HepG2 (cell line): ENCODE data around the gene MPIG6B. TPM values are rescaled to one million over a fixed set of nuclear protein-coding genes. Genes with fewer than 3 reads are reported as not detected.

Experiments used
- ERF ChIP-seq: IDR thresholded peaks from 2 replicates; pipeline ENCODE4 v1.6.1; 2018; ENCODE audit warnings: missing biosample characterization, missing genetic modification reagents
- FOXK2 ChIP-seq: fragments of 450-650 bp; IDR thresholded peaks from 2 replicates; pipeline ENCODE4 v1.6.1; 2016
- GFI1 ChIP-seq: sonication (generic); formaldehyde crosslinking; IDR thresholded peaks from 2 replicates; pipeline ENCODE4 v1.5.0; 2020; ENCODE audit warnings: missing genetic modification reagents, mild to moderate bottlenecking, borderline replicate concordance
- HMG20A ChIP-seq: IDR thresholded peaks from 2 replicates; pipeline ENCODE4 v1.6.1; 2016; ENCODE audit warnings: borderline replicate concordance
- JDP2 ChIP-seq: sonication (generic); formaldehyde crosslinking; IDR thresholded peaks from 2 replicates; pipeline ENCODE4 v1.8.1; 2022; ENCODE audit warnings: missing genetic modification reagents, borderline replicate concordance
- KDM1A ChIP-seq: IDR thresholded peaks from 2 replicates; pipeline ENCODE4 v1.6.1; 2016; ENCODE audit warnings: missing compliant biosample characterization
- KLF12 ChIP-seq: sonication (generic); formaldehyde crosslinking; IDR thresholded peaks from 2 replicates; pipeline ENCODE4 v1.4.0; 2020; ENCODE audit warnings: missing genetic modification reagents, borderline replicate concordance
- MED13 ChIP-seq: sonication (generic); formaldehyde crosslinking; IDR thresholded peaks from 2 replicates; pipeline ENCODE4 v1.5.0; 2020; ENCODE audit warnings: missing genetic modification reagents
- MED8 ChIP-seq: sonication (generic); formaldehyde crosslinking; IDR thresholded peaks from 2 replicates; pipeline ENCODE4 v1.8.1; 2023; ENCODE audit warnings: mild to moderate bottlenecking, missing genetic modification reagents; ENCODE audit not compliant: insufficient replicate concordance
- MIER2 ChIP-seq: IDR thresholded peaks from 2 replicates; pipeline ENCODE4 v1.6.1; 2016; ENCODE audit warnings: missing biosample characterization, missing genetic modification reagents
- MIXL1 ChIP-seq: IDR thresholded peaks from 2 replicates; pipeline ENCODE4 v1.6.1; 2016
- NR2C2 ChIP-seq: sonication (generic); formaldehyde crosslinking; IDR thresholded peaks from 2 replicates; pipeline ENCODE4 v1.4.0; 2020; ENCODE audit warnings: missing genetic modification reagents, mild to moderate bottlenecking, moderate library complexity, borderline replicate concordance
- SALL2 ChIP-seq: sonication (generic); formaldehyde crosslinking; IDR thresholded peaks from 2 replicates; pipeline ENCODE4 v1.8.1; 2023; ENCODE audit warnings: mild to moderate bottlenecking, missing genetic modification reagents, inconsistent platforms
- SAP130 ChIP-seq: IDR thresholded peaks from 2 replicates; pipeline ENCODE4 v1.6.1; 2016; ENCODE audit warnings: low read depth
- SIX4 ChIP-seq: sonication (generic); formaldehyde crosslinking; IDR thresholded peaks from 2 replicates; pipeline ENCODE4 v1.4.0; 2020; ENCODE audit warnings: missing genetic modification reagents
- TRIM24 ChIP-seq: sonication (generic); formaldehyde crosslinking; IDR thresholded peaks from 2 replicates; pipeline ENCODE4 v1.8.0; 2022; ENCODE audit warnings: mild to moderate bottlenecking, missing genetic modification reagents
- ZFP36L2 ChIP-seq: sonication (generic); formaldehyde crosslinking; IDR thresholded peaks from 2 replicates; pipeline ENCODE4 v1.4.0; 2020; ENCODE audit warnings: missing genetic modification reagents
- ZKSCAN8 ChIP-seq: IDR thresholded peaks from 2 replicates; pipeline ENCODE4 v1.6.1; 2016; ENCODE audit warnings: borderline replicate concordance, missing genetic modification reagents, missing compliant biosample characterization
- ZNF160 ChIP-seq: sonication (generic); formaldehyde crosslinking; IDR thresholded peaks from 2 replicates; pipeline ENCODE4 v1.8.0; 2022; ENCODE audit warnings: mild to moderate bottlenecking, inconsistent platforms, missing genetic modification reagents
- ZNF225 ChIP-seq: sonication (generic); formaldehyde crosslinking; IDR thresholded peaks from 2 replicates; pipeline ENCODE4 v1.4.0; 2020; ENCODE audit warnings: mild to moderate bottlenecking, missing genetic modification reagents
- ZNF549 ChIP-seq: sonication (generic); formaldehyde crosslinking; IDR thresholded peaks from 2 replicates; pipeline ENCODE4 v1.5.0; 2020; ENCODE audit warnings: missing genetic modification reagents
- ZNF557 ChIP-seq: sonication (generic); formaldehyde crosslinking; IDR thresholded peaks from 2 replicates; pipeline ENCODE4 v1.4.0; 2020; ENCODE audit warnings: missing genetic modification reagents
- ZNF781 ChIP-seq: sonication (generic); formaldehyde crosslinking; IDR thresholded peaks from 2 replicates; pipeline ENCODE4 v1.5.1; 2020; ENCODE audit warnings: borderline replicate concordance, mild to moderate bottlenecking, missing genetic modification reagents; ENCODE audit errors: not compliant biosample characterization
- ZSCAN12 ChIP-seq: sonication (generic); formaldehyde crosslinking; IDR thresholded peaks from 2 replicates; pipeline ENCODE4 v1.9.0; 2021; ENCODE audit warnings: mild to moderate bottlenecking, missing genetic modification reagents
- polyA plus RNA-seq, 8 experiments: library from polyadenylated mRNA; depleted of rRNA in 3 of 8; stranded (reverse) in 7 of 8; unstranded in 1 of 8; fragments of >200 nt; fragmentation: Illumina TruSeq in 4 of 8; extraction: Trizol in 4 of 8; gene quantifications; 2 replicates each; pipeline versions ENCODE4 v1.2.1 to v1.2.3, GENCODE V29; 2011 to 2016; ENCODE audit warnings: low read depth in 4 of 8, missing spikeins in 1 of 8, mixed read lengths in 1 of 8; ENCODE audit not compliant: insufficient read depth in 1 of 8
- total RNA-seq, 5 experiments: library from RNA; depleted of rRNA; stranded (reverse); fragments of >200 nt; fragmentation: Illumina TruSeq; extraction: Trizol; gene quantifications; 2 replicates each; pipeline ENCODE4 v1.2.3, GENCODE V29; 2016; ENCODE audit warnings: low read depth in 1 of 5
- TF ChIP-seq, protein P1 (sequence below): sonication (generic); formaldehyde crosslinking; IDR thresholded peaks from 2 replicates; pipeline ENCODE4 v1.4.0; 2020; ENCODE audit warnings: mild to moderate bottlenecking, missing genetic modification reagents
- TF ChIP-seq, protein P2 (sequence below): sonication (generic); formaldehyde crosslinking; IDR thresholded peaks from 2 replicates; pipeline ENCODE4 v1.4.0; 2020; ENCODE audit warnings: mild to moderate bottlenecking, missing genetic modification reagents, borderline replicate concordance
- TF ChIP-seq, protein P3 (sequence below): sonication (generic); formaldehyde crosslinking; IDR thresholded peaks from 2 replicates; pipeline ENCODE4 v1.8.0; 2022; ENCODE audit warnings: mild to moderate bottlenecking, missing genetic modification reagents, moderate library complexity
- TF ChIP-seq, protein P4 (sequence below): IDR thresholded peaks from 2 replicates; pipeline ENCODE4 v1.6.1; 2016; ENCODE audit warnings: mild to moderate bottlenecking, missing biosample characterization, missing genetic modification reagents

The MPIG6B gene
- total and polyA plus RNA-seq, 2 of the 13 experiments (the other 11 are each of a cell fraction or from before 2014, with no cell fraction given) = not detected

DNA sequence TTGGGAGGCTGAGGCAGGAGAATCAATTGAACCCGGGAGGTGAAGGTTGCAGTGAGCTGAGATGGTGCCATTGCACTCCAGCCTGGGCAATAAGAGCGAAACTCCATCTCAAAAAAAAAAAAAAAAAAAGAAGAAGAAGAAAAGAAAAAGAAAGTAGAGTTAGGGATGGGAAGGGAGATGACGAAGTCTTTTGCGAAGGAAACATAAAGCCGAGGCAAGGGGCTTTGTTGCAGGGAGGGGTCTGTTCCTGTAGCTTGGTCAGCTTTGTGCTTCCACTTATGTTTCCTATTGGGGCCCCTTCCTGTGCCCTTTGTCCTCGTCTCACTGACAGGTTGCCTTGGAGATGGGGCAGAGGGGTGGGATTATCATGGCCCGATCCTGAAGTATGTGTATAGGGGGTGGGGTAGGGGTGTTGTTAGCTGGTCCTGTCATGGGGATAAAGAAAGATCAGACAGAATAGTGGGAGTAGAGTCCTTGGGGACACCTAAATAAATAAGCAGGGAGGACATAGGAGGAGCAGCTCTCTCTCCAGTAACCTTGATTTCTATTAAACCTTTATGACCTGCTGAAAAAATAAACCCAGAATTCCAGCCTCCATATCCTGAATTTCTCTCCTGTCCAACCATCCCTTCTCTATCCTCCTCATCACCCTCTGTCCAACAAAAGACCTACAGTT, 14.3 kb downstream of the MPIG6B start (continued):
- TF ChIP-seq, protein P1, sequence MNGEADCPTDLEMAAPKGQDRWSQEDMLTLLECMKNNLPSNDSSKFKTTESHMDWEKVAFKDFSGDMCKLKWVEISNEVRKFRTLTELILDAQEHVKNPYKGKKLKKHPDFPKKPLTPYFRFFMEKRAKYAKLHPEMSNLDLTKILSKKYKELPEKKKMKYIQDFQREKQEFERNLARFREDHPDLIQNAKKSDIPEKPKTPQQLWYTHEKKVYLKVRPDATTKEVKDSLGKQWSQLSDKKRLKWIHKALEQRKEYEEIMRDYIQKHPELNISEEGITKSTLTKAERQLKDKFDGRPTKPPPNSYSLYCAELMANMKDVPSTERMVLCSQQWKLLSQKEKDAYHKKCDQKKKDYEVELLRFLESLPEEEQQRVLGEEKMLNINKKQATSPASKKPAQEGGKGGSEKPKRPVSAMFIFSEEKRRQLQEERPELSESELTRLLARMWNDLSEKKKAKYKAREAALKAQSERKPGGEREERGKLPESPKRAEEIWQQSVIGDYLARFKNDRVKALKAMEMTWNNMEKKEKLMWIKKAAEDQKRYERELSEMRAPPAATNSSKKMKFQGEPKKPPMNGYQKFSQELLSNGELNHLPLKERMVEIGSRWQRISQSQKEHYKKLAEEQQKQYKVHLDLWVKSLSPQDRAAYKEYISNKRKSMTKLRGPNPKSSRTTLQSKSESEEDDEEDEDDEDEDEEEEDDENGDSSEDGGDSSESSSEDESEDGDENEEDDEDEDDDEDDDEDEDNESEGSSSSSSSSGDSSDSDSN (CRISPR knock-in tag) = no peak
- TF ChIP-seq ERF (CRISPR knock-in tag) = peak; percentile 84
- TF ChIP-seq MIXL1 = peak; percentile 86; the same call in 1 of the 2 replicates
- no peak for TF ChIP-seq SIX4
- 0 out of 2 replicates have a peak, but pooled peaks have one; percentile 45 for TF ChIP-seq ZNF557 (CRISPR knock-in tag)
- no peak for TF ChIP-seq ZNF160
- TF ChIP-seq, protein P2, sequence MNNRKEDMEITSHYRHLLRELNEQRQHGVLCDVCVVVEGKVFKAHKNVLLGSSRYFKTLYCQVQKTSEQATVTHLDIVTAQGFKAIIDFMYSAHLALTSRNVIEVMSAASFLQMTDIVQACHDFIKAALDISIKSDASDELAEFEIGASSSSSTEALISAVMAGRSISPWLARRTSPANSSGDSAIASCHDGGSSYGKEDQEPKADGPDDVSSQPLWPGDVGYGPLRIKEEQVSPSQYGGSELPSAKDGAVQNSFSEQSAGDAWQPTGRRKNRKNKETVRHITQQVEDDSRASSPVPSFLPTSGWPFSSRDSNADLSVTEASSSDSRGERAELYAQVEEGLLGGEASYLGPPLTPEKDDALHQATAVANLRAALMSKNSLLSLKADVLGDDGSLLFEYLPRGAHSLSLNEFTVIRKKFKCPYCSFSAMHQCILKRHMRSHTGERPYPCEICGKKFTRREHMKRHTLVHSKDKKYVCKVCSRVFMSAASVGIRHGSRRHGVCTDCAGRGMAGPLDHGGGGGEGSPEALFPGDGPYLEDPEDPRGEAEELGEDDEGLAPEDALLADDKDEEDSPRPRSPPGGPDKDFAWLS = no peak
- peak; percentile 78 for TF ChIP-seq FOXK2
- no peak for TF ChIP-seq ZNF549 (CRISPR knock-in tag)
- TF ChIP-seq MED8 (CRISPR knock-in tag) = peak; percentile 72
- TF ChIP-seq GFI1 (CRISPR knock-in tag) = peak; percentile 89
- TF ChIP-seq ZSCAN12 (CRISPR knock-in tag) = no peak
- TF ChIP-seq ZNF781 (CRISPR knock-in tag) = peak; percentile 25
- no peak for TF ChIP-seq ZNF225
- peak; percentile 35; the same call in 1 of the 2 replicates for TF ChIP-seq MED13 (CRISPR knock-in tag)
- TF ChIP-seq MIER2 (CRISPR knock-in tag) = no peak
- TF ChIP-seq KLF12 (CRISPR knock-in tag) = no peak
- no peak for TF ChIP-seq TRIM24 (CRISPR knock-in tag)
- TF ChIP-seq KDM1A (CRISPR knock-in tag) = 0 out of 2 replicates have a peak, but pooled peaks have one; percentile 7
- TF ChIP-seq, protein P3, sequence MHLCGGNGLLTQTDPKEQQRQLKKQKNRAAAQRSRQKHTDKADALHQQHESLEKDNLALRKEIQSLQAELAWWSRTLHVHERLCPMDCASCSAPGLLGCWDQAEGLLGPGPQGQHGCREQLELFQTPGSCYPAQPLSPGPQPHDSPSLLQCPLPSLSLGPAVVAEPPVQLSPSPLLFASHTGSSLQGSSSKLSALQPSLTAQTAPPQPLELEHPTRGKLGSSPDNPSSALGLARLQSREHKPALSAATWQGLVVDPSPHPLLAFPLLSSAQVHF (CRISPR knock-in tag) = no peak
- peak; percentile 77; the same call in 1 of the 2 replicates for TF ChIP-seq NR2C2 (CRISPR knock-in tag)
- peak; percentile 94 for TF ChIP-seq SAP130
- peak; percentile 40; the same call in 1 of the 2 replicates for TF ChIP-seq ZKSCAN8 (CRISPR knock-in tag)
- no peak; the same call in 1 of the 2 replicates for TF ChIP-seq JDP2 (CRISPR knock-in tag)
- TF ChIP-seq HMG20A = peak; percentile 49; the same call in 1 of the 2 replicates
- 0 out of 2 replicates have a peak, but pooled peaks have one; percentile 53 for TF ChIP-seq SALL2 (CRISPR knock-in tag)
- TF ChIP-seq, protein P4, sequence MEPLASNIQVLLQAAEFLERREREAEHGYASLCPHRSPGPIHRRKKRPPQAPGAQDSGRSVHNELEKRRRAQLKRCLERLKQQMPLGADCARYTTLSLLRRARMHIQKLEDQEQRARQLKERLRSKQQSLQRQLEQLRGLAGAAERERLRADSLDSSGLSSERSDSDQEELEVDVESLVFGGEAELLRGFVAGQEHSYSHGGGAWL (CRISPR knock-in tag) = 0 out of 2 replicates have a peak, but pooled peaks have one; percentile 16
- TF ChIP-seq ZFP36L2 (CRISPR knock-in tag) = no peak
